ENCODE measurements around the gene POLR2I. TPM values are rescaled to one million over a fixed set of nuclear protein-coding genes. Genes with fewer than 3 reads are reported as not detected.

The POLR2I gene
- total RNA-seq: 10 to 100 TPM; 39.4 to 42.7 TPM
- long read RNA-seq, transcript POLR2I-201 (6 exons, 913 nt): major isoform, 9 of 13 reads
- long read RNA-seq, partial matches to known transcripts: 0 of 13 reads
- long read RNA-seq, other reads (novel, unspliced or antisense): 0 of 13 reads

DNA sequence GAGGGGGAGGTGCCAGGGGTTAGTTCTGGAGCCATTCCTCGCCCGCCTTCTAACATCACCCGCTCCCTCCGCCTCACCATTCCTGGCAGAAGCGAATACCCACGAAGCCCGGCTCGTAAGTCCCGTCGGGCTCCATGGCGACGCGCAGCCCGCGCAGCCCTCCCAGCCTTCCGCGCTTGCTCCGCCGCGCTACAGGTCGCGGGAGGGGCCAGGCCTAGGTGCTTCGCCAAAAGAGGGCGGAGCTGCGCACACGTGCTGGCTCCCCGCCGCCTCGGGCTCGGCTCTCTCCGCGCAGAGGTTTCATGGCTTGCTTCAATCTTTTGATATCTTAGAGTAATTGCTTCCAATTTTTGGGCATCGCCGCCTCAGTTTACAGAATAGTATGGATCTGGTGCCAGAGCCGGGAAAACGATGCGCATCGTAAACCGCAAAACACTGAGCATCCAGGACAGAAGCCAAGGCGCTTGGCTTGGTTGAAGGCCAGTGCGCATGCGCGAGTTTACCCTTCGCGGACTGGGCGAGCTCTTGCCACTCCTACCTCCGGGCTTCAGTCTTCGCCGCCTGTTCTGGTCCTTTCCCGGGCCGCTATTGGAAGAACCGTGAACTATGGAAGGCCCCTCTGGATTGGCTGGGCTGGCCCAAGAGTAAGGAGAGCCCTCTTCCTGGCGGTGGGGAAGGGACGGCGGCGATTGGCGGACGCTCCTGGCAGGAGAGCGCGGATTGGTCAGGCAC lies at the start of gene POLR2I:
Gene POLR2I, minus strand, starts transcription at position 155 of the 732 bp plus-strand sequence. Its CDS starts 19 bp downstream, at position 136.
- ATAC-seq (peak; percentile 87), DNase-seq (peak; percentile 98 to 100)
- intact Hi-C loops (cut with DNase I, micrococcal nuclease): no loop called here

DNA sequence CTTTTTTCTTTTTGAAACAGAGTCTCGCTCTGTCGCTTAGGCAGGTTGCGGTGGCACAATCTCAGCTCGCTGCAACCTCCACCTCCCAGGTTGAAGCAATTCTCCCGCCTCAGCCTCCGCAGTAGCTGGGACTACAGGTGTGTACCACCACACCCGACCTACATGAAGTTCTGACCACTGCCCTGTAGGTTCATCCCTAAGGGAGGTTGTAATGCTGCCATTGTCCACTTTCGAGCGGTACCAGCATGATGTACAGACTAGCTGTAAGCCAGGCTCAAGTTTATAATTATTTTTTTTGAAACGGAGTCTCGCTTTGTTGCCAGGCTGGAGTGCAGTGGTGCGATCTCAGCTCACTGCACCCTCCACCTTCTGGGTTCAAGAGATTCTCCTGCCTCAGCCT lies 49.1 kb upstream of the POLR2I start:
- DNase-seq: no peak
- intact Hi-C loops (cut with DNase I, micrococcal nuclease): no loop called here
- ATAC-seq: peak; percentile 6

GRCh38 chr19:36160821-36161596 lies 46.3 kb upstream of the POLR2I start:
- intact Hi-C loops (cut with DNase I, micrococcal nuclease): no loop called here
- no peak for ATAC-seq
- no peak for DNase-seq

- DNase-seq (no peak), ATAC-seq (no peak)
- intact Hi-C loops (cut with DNase I, micrococcal nuclease): no loop called here
These were observed 38.5 kb upstream of the POLR2I start for GRCh38 chr19:36153126-36153525.

- ATAC-seq (peak; percentile 36), DNase-seq (no peak)
- intact Hi-C loops (cut with DNase I, micrococcal nuclease): no loop called here
These were observed 37.8 kb upstream of the POLR2I start, which contains the start of gene COX7A1 for GRCh38 chr19:36152352-36153091. COX7A1 (minus strand) TSS chr19:36152447; CDS start chr19:36152407, 40 bp downstream.

DNA sequence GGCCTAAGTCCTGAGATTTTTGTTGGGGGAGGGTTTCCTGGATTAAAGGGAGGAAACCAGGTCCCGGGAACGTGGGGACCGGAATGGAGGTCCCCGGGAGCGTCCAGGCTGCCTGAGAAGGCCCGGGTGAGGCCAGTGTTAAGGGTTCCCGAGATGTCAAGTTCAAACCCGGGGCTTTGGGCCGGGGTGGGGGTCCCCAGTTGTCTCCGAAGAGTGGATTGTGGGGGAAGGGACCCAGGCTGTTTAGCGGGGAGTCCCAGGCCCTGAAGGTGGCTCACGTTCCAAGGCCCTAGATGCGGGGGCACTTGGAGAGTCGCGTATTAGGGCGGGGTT lies 37.3 kb upstream of the POLR2I start:
- ATAC-seq (peak; percentile 10), DNase-seq (no peak)
- intact Hi-C loops (cut with DNase I, micrococcal nuclease): no loop called here

- DNase-seq (no peak), ATAC-seq (peak; percentile 22)
- intact Hi-C loops (cut with DNase I, micrococcal nuclease): no loop called here
These were observed 36.7 kb upstream of the POLR2I start for GRCh38 chr19:36151144-36152018.

- DNase-seq (no peak), ATAC-seq (peak; percentile 6)
- intact Hi-C loops (cut with DNase I, micrococcal nuclease): no loop called here
These were observed 35.9 kb upstream of the POLR2I start for GRCh38 chr19:36150586-36150985.

DNA sequence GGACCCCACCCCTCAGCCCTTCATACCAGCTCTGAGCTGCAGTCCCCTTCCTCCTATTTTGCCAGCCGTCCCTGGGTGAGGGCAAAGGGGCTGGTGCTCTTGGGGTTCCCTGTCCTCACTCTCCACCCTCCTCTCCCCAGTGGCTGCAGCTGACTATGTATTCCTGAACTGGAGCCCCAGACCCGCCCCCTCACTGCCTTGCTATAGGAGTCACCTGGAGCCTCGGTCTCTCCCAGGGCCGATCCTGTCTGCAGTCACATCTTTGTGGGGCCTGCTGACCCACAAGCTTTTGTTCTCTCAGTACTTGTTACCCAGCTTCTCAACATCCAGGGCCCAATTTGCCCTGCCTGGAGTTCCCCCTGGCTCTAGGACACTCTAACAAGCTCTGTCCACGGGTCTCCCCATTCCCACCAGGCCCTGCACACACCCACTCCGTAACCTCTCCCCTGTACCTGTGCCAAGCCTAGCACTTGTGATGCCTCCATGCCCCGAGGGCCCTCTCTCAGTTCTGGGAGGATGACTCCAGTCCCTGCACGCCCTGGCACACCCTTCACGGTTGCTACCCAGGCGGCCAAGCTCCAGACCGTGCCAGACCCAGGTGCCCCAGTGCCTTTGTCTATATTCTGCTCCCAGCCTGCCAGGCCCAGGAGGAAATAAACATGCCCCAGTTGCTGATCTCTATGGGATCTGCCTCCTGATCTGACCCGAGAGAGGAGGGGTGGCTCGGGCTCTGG lies 35.2 kb upstream of the POLR2I start:
- DNase-seq: no peak
- no peak for ATAC-seq

DNA sequence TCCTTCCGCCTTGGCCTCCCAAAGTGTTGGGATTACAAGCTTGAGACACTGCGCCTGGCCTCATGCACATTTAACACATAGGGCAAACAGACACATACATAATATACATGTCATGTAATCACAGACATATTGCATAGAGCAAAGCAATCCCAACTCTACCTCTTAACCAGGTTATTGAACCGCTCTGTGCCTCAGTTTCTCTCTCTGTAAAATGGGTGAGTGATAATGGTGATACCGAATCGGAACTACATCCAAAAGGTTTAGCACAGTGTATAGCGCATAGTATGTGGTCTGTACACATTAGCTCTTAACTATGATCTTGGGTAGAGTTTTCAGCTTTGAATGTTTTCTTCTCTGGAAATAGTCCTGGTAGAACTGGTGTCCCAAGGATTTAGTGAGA lies 29.9 kb upstream of the POLR2I start:
- DNase-seq (no peak), ATAC-seq (no peak)
- intact Hi-C loops (cut with DNase I, micrococcal nuclease): no loop called here

More for the DNA sequence above, 35.2 kb upstream of the POLR2I start:
- intact Hi-C loops (cut with DNase I, micrococcal nuclease): no loop called here

GRCh38 chr19:36142496-36142895 lies 27.8 kb upstream of the POLR2I start:
- ATAC-seq (no peak), DNase-seq (no peak)
- intact Hi-C loops (cut with DNase I, micrococcal nuclease): no loop called here

GRCh38 chr19:36142046-36142445 lies 27.4 kb upstream of the POLR2I start:
- no peak for DNase-seq
- intact Hi-C loops (cut with DNase I, micrococcal nuclease): no loop called here

DNA sequence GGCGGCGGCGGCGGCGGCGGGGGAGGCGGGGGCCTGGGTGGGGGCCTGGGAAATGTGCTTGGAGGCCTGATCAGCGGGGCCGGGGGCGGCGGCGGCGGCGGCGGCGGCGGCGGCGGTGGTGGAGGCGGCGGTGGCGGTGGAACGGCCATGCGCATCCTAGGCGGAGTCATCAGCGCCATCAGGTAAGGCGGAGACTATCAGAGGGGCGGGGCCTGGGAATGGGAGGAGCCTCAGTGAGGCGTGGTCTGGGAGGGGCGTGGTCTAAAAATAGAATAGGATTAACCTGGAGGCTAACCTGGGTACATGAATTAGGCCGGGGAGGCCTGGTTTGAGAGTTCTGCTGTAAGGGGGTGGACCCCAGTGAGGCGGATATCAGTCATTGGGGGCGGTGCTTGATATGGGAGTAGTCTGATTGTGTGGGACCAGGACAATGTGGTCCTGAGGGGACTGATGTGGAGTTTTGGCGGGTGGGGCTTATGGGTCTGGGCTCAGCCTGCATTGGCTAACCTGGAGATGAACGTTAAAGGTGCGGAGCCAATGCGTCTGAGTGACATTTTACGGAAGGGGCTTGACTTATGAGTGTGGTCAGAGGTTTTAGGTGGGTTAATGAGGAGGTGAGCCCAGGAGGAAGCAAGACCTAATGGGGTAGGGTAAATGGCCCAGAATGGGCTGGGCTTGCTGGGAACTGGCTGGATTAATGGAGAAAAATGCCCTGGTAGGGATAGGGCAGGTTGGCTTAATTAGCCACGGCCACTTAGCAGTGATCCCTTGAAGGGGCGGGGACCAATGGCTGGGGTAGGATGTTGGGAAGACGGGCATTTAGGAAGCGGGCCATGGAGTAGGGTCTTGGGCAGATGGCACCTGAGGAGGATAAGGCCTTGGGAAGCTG lies 26.6 kb upstream of the POLR2I start:
- intact Hi-C loops (cut with DNase I, micrococcal nuclease): no loop called here
- peak; percentile 66 for ATAC-seq

More at GRCh38 chr19:36142046-36142445, 27.4 kb upstream of the POLR2I start:
- no peak for ATAC-seq

GRCh38 chr19:36140304-36141038 lies 25.8 kb upstream of the POLR2I start:
- DNase-seq (peak; percentile 62 to 65), ATAC-seq (peak; percentile 20)
- intact Hi-C loops (cut with DNase I, micrococcal nuclease): no loop called here

More for the DNA sequence above, 26.6 kb upstream of the POLR2I start:
- peak; percentile 86 to 93 for DNase-seq

GRCh38 chr19:36139473-36140303 lies 25.0 kb upstream of the POLR2I start, which contains the start of gene CAPNS1:
CAPNS1 (plus strand) TSS chr19:36140066; CDS start chr19:36141012, 946 bp downstream.
- ATAC-seq (peak; percentile 82), DNase-seq (peak; percentile 97 to 98)
- intact Hi-C loops (cut with DNase I, micrococcal nuclease): no loop called here
